ENCODE results near the gene ITGA11.
A peak's percentile ranks its signal among the peaks of the same experiment; 100 is the strongest.

The ITGA11 gene

DNA sequence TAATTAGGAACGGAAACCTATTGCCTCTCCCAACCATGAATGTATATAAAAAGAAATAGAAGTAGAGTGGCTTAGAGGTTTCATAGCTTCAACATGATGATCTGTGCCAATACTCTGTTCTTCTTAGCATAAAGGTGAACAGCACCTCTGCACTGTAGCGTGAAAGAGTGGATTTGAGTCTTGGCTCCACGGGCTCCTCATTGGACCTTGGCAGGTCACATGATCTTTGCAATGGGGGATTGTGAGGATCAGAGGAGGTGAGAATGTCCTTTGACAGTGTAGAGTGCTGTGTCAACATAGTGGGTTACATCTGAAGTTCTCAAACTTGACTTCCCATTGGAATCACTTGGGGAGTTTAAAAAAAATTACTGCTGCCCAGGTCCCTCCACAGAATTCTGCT is 103.0 kb downstream of the ITGA11 start:
- no peak for DNase-seq (ENCODE audit: low spot score)

DNA sequence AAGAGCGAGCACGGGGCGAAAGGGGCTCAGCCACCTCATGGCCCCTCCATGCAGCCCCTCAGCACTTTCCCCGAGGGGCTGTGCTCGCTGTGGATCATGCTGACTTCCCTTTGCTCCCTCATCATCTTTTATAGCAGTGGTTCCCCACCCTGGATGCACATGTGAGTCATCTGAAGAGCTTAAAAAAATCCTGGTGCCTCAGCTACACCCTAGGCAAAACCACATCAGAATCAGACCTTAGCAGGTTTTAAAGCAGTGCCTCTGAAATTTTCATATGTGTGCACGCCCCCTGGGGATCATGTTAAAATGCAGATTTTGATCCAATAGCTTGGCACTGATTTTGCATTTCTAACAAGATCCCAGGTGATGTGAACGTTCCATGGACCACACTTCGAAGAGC is 103.5 kb downstream of the ITGA11 start:
- no peak for DNase-seq (ENCODE audit: low spot score)

DNA sequence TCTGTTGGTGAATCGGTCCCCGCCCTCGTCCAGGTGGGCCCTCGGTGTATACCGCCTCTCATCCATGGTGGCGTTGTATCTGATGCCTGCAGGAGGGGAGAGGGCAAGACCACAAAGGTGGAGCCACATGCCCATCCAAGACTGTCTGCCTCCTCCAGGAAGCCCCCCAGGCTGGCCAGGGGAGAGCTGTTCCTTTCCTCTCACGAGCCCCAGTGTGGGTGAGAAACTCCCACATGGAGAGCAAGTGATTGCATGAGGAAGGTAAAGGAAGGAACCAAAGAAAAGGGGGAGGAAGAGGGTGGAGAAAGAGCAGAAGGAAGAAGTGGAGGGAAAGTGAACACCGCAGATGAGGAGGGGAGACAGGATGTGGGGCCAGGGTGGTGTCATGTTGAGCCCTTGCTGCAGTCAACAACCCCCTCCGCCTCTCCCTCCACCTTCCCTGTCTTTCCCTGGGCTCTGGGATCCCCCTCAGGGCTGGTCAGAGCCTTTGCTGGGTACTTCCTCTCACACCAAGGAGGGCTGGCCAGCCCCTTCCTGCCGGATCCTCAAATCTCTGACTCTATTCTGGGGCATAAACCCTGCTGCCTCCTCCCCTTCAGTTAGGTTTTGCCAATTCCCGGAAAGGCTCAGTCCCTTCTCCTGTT is 105.1 kb downstream of the ITGA11 start:
- DNase-seq (ENCODE audit: low spot score), result no peak

DNA sequence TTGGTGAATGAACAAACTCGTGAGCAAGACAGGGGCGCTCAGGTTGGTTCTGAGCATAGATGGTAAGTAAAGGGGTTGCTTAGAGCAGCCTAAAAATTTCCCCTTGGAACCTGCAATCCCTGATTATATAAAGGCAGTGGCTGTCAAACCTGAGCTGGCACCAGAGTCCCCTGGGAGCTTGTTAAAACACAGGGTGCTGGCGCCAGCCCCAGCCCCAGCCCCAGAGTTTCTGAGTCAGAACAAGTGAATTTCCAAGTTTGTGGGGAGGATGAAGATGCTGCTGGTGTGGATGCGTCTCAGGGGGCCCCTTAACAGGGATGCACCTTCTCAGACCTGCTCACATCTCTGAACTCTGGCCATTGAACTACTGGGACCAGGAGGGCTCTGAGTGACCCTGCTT is 106.2 kb downstream of the ITGA11 start:
- DNase-seq (ENCODE audit: low spot score), result no peak

DNA sequence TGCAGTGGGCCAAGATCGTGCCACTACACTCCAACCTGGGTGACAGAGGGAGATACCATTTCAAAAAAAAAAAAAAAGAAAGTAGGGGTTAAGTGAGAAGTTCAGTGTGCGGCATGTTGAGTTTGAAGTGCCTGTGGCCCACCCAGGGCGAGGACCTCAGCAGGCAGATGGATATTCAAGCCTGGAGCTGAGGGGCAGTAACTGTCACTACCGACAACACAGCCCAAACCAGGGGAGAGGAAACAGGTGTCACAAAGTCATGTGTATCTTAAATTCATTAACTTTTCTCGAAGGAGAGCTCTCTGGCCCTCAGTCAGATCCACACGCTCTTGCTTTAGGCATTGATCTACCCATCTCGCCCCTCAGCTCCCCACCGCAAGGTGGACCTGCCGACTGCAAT is 109.2 kb downstream of the ITGA11 start:
- DNase-seq (ENCODE audit: low spot score), result no peak

DNA sequence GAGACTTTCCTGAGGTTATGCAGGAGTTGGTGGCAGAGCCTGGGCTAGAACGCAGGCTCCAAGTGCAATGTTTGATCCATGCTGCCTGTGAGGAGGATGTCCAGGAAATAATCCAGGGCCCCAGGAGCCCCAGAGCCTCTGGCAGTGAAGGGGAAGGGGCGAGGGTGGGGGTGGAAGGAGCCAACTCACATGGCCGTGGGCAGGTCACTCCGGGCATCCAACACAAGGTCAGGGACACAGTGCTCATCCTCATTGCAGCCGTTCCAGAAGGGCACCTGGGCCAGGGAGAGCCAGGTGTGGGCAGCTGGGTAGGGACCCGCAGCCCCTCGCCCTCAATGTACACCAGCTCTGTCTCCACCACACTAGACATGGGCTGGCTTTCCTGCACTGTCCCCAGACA is 110.7 kb downstream of the ITGA11 start:
- DNase-seq (ENCODE audit: low spot score), result no peak

DNA sequence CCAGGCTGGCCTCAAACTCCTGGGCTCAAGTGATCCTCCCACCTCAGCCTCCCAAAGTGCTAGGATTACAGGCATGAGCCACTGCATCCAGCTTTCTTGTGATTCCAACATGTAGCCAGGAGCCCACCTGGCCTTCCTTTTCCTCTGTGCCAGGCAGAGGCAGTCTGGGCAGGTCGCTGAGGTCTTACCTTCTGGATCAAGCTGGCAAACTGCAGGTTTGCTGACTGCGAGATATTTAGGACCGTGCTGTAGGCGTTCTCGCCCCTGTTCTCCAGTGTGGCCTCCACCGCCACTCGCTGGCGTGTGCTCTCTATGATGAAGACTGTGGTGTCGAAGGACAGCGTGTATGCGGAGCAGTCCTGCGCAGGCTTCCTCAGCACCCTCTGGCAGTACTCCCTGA is 112.0 kb downstream of the ITGA11 start:
- DNase-seq (ENCODE audit: low spot score), result no peak

DNA sequence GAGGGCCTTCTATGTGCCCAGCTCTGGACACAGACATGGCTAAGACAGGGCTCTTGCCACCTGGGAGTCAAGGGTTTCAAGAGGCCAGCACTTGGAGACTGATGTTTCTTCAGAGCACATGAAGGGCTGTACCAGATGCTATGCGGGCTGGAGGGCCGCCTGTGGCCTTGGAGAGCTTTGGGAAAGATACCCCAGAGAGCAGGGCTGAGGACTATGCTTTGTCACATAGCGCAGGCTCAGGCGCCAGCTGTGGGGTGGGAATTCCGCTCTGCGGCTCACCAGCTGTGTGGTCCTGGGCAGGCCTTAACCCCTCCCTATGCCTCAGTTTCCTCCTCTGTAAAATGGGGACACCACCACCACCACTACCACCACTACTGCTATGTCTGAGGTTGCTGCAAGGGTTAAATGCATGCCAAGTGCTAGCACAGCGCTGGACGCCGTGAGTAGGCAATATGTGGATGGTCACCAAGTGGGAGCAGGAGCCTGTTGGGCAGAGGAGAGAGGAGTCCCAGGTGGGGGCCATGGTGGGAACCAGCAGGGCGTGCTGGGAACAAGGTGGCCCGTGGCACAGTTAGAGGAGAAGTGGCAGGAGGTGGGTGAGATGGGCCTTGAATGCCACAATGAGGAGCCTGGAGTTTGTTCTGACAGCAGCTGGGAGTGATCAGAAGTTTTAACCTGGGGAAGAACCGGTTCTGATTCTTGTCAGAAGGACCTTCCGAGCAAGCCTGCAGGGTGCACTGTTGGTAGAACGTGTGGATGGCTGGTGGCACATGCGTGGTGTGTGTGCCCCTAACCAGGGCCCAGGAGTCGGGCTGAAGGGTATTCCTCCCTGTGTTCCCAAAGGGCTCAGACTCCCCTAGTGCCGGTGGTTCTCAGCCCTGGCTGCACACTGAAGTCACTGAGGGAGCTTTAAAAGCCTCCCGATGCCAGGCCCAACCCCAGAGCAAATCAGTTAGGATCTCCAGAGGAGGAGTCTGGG is 112.7 kb downstream of the ITGA11 start:
- no peak for DNase-seq (ENCODE audit: low spot score)

DNA sequence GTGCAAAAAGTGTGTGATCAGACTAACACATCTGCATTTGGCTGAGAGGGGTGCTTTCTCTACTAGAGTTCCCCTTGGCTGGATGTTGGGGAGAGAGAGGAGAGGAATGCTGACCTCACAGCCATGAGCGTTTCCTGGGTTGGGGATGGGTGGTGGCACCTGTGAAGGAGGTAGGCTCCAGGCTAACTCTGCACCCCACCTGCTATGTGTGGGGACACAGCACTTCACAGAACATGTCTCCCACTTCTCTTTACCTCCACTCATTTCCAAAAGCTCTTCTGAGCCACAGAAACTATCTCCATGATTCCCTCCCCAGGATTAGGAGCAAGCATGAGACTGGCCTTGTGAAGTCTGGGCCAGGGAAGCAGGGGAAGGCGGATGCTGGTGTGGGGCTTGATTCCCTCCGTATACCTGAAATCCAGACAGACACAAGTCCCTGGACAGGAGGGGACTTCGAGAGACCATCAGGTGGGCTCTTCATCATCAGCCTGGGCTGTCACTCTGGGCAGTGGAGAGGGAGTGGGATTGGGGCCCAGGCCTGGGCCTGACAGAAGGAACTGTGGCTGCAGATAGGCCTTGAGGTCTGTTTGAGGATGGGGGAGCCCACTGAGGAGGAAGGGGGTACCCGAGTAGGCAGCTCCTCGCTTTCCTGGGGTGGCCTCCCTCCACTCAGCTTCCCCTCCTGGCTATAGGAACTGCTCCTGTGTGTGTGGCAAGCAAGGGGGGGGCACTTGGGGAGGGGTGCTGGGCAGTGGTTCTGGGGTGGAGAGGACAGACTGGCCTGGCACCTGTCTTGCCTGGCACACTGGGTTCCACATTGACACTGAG is 113.7 kb downstream of the ITGA11 start:
- no peak for DNase-seq (ENCODE audit: low spot score)

DNA sequence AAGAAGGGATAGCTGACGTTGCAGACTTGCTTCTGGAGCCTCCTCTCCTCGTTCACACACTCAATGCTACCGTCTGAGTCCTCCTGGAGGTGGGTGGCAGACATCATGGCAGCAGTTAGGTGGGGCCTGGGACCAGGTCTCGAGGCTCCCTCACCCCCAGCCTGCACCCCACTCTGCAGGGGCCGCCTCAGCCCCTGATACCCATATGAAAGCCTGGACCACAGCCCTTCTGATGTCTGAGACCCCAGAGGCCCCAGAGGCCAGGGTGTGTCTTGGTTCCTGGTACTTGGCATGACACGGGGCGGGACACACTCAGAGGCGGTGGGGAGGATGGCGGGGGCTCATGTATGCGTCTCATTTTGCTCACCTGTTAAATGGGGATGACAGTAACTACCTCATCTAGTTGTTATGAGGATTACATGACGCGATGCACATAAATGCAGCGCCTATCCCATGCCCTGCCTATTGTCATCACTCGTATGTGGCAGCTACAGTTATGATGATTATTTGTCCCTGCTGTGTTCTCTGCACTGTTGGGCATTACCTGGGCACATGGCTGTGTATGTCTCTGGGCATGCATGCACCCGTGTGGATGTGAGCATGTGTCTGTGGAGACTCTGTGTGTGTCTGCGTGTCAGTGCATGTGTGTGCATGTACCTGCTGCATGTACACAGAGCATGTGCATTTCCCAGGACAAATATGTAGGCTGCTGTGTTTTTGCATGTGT is 114.5 kb downstream of the ITGA11 start:
- DNase-seq (ENCODE audit: low spot score), result no peak

DNA sequence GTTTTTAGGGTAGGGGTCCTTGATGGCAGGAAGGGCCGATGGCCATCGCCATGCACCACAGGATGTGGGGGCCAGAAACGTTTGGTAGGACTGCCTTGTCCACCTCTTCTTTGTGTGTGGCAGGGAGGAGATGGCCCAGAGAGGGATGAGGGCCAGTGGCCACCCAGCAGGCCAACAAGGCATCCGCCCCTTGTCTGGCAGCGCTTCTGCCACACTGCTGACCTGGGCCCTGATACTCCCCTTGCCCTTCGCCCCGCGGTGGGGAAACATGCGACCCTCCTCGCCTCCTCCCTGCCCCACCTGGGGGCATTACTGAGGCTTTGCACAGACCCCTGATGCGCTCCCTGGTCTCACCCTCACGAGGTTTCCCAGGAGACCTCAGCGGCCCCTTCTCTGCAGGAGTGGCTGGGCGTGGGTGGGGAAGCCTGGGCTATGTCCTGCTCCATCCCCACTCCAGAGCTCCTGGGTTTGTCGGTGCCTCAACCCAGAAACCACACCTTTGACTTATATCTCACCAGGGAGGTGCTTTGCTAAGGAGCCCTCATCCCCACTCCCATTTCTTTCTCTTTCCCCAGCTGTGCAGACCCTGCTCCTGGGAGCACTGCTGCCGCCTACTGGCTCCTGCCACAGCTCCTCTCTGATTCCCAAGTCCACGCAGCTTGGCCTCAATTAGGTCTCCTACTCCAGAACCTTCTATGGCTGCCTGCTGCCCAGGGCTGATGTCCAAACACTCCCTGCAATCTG is 115.7 kb downstream of the ITGA11 start:
- DNase-seq (ENCODE audit: low spot score), result peak; percentile 77

DNA sequence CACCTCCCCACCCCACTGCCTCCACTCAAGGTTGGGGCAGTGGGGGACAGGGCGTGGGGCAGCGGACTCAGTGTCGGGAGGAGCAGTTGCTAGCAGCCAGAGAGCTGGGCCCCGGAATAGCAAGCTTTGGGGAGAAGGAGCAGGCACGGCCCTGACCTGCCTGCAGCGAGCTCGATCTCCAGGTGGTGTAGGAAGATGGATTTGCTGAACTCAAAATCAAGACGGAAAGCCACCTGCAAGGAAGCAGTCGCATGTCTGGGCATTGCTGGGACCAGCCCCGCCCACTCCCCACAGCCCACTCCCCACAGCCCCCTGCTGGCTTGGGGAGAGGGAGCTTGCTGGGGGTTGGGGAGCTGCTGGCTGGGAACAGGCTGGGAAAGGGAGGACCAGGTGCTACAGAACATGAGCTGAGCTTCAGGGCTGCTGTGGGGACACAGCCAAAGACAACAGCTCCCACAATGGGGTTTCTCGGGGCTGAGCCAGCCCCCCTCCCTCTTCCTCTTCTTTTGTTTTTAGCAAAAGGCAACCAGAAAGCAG is 116.4 kb downstream of the ITGA11 start:
- no peak for DNase-seq (ENCODE audit: low spot score)

DNA sequence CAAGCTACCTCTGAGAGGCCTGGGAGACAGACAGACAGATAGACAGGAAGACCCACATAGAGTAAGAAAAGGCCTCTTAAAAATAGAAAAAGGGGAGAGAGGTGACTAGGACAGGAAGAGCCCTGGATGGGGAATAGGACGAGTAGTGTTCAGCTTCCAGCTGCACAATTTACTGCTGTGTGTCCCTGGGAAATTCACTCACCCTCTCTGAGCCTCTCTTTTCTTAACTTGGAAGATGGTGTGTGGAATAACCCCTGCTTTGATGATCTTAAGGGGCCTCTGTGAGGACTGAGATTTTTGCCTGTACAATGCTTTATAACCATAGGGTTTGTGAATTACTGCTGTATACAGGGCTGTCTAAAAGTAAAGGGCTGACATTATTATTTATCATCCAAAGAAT is 116.9 kb downstream of the ITGA11 start:
- DNase-seq (ENCODE audit: low spot score), result no peak

DNA sequence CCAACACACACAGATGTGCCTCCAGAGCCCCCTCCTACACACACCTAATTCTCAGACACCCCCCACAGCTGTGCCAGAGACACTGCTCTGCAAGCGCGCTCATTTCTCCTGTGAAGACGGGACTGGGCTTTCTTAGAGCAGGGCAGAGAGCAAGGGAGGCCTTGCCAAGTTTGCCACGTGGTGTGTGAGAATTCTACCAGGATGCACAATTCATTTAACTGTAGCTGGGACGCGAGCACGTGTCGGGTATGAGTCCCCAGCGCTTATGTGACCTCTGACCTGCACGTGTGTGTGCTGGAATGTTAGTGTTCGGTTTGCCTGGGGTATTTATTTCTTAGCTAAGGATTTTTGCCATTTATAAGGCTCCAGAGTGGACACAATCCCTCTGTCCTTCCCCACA is 117.4 kb downstream of the ITGA11 start:
- DNase-seq (ENCODE audit: low spot score), result no peak

DNA sequence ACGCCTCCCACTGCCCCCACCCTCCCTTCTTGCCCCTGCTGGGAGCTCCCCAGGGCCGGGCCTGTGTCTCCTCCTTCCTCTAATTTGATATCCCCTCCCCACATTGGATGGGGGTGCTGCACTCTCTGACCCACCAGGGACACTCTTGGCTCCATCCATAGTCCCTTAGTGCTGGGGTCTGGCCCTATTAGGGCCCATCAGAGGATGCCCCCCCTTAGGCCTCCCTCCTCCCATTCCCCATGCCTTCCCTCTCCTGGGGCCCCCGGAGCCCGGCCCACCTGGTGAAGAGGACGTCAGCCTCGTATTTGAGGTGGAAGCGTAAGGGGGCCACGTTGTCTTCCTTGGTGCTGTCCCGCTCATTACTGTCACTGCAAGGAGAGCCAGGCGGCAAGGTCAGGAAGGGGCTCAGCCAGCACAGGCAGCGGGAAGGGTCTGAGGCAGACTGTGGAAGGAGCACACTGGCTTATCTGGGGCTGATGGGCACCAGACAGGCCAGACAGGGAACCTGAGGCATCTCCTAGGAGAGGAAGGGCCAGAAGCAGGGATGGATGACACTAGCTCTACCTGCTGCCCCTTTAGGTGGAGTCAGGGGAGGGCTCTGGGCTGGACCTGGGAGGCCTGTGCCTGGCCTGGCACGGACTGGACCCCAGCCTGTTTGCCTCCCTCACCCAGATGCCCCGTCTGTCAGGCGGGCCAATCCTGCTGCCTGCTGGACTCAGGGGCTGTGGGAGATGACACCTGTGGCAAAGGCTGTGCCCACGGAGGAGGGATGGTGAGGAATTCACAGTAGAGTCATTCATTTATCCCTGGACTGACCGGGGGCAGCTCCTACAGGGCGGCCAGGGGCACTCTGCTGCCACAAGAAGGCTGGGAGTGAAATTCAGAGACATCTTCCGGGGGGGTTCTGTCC is 118.2 kb downstream of the ITGA11 start:
- no peak for DNase-seq (ENCODE audit: low spot score)

DNA sequence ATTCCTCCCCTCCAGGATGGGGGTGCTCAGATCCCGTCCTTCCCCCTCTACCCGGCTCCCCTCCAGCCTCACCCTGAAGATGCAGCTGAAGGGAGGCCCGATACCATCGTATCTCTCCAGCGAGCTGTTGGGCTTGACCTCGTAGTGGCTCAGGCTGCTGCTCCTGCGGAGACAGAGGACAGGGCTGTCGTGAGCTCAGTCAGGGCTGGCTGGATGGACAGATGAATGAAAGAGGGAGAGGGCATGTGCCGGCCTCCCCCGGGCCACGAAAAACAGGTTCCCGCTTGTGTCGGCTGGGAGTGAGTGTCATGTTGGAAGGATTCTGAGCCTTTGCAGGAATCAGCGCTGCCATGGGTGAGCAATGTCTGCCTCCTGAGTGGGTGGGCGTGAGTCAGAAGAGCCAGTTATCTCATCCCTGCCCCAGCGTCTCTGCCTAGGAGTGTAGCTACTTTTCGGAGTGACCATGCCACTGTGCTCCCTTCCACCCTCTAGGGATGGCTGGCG is 119.2 kb downstream of the ITGA11 start:
- no peak for DNase-seq (ENCODE audit: low spot score)

DNA sequence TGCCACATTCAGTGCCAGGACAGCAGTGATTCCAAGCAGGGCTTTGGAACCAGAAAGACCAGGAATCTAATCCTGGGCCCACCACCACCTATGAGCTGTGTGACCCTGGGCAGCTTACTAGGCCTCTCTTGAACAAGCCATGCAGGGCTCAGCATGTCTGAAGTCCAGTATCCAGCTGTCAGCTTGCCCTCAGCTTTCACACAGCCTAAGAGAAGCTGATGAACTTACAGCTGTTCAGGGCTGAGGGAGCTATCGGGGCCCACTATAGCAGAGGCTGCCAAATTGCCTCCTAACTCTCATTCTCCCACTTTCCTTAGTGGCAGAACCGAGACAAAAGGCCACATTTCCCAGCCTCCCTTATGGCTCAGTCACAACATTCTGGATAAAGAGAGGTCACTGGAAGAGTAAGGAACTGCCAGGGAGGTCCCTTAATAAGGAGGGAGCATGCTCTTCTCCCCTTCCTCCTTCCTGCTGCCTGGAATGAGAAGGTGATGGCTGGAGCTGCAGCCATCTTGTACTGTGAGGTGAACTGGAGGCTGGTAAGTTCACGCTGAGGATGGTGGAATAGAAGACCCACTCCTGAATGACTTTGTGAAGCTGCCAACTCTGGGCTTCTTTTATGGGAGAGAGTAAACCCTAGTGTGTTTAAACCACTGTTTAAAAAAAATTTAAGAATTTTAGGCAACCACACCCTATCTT is 120.0 kb downstream of the ITGA11 start:
- DNase-seq (ENCODE audit: low spot score), result no peak

DNA sequence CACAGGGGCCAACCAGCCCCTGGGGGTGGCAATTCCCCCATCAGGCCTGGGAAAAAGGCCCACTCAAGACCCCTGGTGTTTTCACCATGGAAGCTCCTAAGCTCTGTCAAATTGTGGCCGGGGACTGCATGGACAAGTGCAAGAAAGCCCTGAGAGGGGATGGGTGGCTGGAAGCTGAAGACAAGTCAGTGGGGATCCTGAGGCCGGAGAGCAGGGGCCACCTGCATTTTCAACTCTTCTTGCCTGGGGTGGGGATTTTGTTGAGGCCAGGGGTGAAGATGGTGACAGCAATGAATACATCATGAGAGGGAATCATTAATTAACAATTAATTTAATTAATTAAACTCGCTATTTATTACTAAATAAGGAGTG is 120.5 kb downstream of the ITGA11 start:
- DNase-seq (ENCODE audit: low spot score), result peak; percentile 3
